ENCODE data around the gene ARL2BP. TPM values are rescaled to one million over a fixed set of nuclear protein-coding genes. Genes with fewer than 3 reads are reported as not detected.
A peak's percentile ranks its signal among the peaks of the same experiment; 100 is the strongest.

ARL2BP gene
- total RNA-seq, 6 donors from 2014 or later, result 18.9 to 74.9 (median 54.2) TPM

DNA sequence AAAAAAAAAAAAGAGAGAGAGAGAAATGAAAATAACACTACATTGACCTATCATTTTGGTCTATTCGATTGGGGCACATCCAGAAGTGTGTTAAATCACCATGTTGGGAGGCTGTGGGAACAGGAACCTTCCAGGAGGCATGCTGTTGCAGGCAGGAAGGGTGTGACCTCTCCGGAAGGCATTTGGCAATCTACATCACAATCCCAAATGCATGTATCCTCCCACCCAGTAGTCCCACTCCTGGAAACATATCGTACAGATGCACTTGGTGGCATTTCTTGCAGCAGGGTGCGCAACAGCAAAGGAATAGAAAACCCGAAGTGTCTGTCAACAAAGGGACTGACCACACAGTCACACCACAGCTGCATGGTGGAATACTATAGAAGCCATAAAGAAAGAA lies 31.5 kb downstream of the ARL2BP start:
- ATAC-seq (ENCODE audit: low FRiP score in 2 of 2) (peak; percentile 24 to 76), DNase-seq (peak in 1 of 2 donors; percentile 54)
- H3K4me1 ChIP-seq, result peaks cover 35 to 53% (median 51%) of the 10 kb centered on the region in 4 donors
- H3K4me3 ChIP-seq, result no peak overlapping the region
- WGBS, 2 donors, result 21 to 27% methylated on average over 5 of the region's 5 CpGs
- no peaks in the 10 kb centered on the region for H3K27me3 ChIP-seq
- no peaks in the 10 kb centered on the region for H3K9me3 ChIP-seq
- H3K27ac ChIP-seq, result peak overlapping the region; percentile 56 to 78 (median 62)
- TF ChIP-seq, protein P1, sequence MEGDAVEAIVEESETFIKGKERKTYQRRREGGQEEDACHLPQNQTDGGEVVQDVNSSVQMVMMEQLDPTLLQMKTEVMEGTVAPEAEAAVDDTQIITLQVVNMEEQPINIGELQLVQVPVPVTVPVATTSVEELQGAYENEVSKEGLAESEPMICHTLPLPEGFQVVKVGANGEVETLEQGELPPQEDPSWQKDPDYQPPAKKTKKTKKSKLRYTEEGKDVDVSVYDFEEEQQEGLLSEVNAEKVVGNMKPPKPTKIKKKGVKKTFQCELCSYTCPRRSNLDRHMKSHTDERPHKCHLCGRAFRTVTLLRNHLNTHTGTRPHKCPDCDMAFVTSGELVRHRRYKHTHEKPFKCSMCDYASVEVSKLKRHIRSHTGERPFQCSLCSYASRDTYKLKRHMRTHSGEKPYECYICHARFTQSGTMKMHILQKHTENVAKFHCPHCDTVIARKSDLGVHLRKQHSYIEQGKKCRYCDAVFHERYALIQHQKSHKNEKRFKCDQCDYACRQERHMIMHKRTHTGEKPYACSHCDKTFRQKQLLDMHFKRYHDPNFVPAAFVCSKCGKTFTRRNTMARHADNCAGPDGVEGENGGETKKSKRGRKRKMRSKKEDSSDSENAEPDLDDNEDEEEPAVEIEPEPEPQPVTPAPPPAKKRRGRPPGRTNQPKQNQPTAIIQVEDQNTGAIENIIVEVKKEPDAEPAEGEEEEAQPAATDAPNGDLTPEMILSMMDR (IDR thresholded peaks at IDR 0.05), result peak in 2 of 6 experiments; percentile 8 to 11
- TF ChIP-seq POLR2A (IDR thresholded peaks at IDR 0.05), result no peak
- TF ChIP-seq EP300 (IDR thresholded peaks at IDR 0.05), result peak in 2 of 4 donors; percentile 70 to 75
- peak; percentile 46 to 71 for TF ChIP-seq POLR2AphosphoS5 (IDR thresholded peaks at IDR 0.05)
- H3K36me3 ChIP-seq, result no peaks in the 10 kb centered on the region

DNA sequence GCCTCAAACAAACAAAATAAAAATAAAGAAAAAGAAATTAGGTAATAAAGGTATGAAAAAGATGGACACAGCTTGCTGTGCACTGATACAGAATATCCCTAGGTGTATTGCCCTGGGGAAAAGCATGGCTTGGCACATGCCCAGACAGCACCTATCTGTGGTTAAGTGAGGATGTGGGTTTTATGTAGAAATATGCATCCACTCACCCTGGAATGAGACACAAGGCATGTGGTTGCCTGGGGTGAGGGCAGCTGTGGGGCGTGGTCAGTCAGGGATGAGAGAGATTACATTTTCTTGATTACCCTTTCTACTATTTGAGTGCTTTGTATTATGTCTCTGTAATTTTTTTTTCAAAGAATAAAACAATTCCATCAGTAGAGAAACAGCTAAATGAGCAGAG lies 32.5 kb downstream of the ARL2BP start:
- Histone ChIP-seq H3K4me3 (no peak overlapping the region), H3K4me1 (peaks cover 37 to 59% (median 45%) of the 10 kb centered on the region in 4 donors), H3K9me3 (no peaks in the 10 kb centered on the region), H3K27me3 (no peaks in the 10 kb centered on the region), H3K27ac (peak overlapping the region in 3 of 4 donors; percentile 22 to 69 (median 67)), H3K36me3 (no peaks in the 10 kb centered on the region)
- ATAC-seq (ENCODE audit: low FRiP score in 2 of 2) (peak in 1 of 2 donors; percentile 49), DNase-seq (peak in 1 of 2 donors; percentile 24)
- TF ChIP-seq POLR2AphosphoS5 (IDR thresholded peaks at IDR 0.05) (no peak), EP300 (IDR thresholded peaks at IDR 0.05) (no peak), POLR2A (IDR thresholded peaks at IDR 0.05) (no peak)
- TF ChIP-seq, protein P1 (IDR thresholded peaks at IDR 0.05), result no peak
- 32 to 36% methylated on average over 1 of the region's 1 CpG for WGBS, 2 donors

DNA sequence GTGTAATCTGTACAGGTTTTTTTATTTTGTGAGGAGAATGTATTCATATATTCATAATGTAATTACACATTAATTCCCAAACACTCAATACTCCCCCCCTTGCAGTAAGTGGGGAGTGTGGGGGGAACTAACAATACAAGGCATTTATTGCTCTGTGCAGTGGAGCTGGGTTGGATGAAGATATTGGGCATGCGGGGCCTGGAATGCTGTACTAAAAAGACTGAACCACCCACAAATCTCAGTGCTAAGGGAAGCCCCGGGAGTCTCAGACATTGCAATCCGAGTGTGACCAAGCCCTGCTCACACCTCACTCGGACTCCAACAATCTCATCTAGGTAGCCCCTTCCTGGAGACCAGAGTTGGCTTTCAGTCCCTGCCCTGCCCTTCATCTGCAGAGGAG lies 33.4 kb downstream of the ARL2BP start:
- WGBS, 2 donors, result 54 to 62% methylated on average over 4 of the region's 4 CpGs
- H3K9me3 ChIP-seq, result no peaks in the 10 kb centered on the region
- DNase-seq (no peak), ATAC-seq (ENCODE audit: low FRiP score in 2 of 2) (no peak)
- H3K27me3 ChIP-seq, result no peaks in the 10 kb centered on the region
- no peak overlapping the region for H3K4me3 ChIP-seq
- H3K4me1 ChIP-seq, result peaks cover 39 to 65% (median 45%) of the 10 kb centered on the region in 4 donors
- no peaks in the 10 kb centered on the region for H3K36me3 ChIP-seq
- TF ChIP-seq POLR2A (IDR thresholded peaks at IDR 0.05), result no peak
- no peak for TF ChIP-seq EP300 (IDR thresholded peaks at IDR 0.05)
- no peak for TF ChIP-seq POLR2AphosphoS5 (IDR thresholded peaks at IDR 0.05)
- TF ChIP-seq, protein P1 (IDR thresholded peaks at IDR 0.05), result no peak
- peak overlapping the region in 2 of 4 donors; percentile 42 to 69 for H3K27ac ChIP-seq

DNA sequence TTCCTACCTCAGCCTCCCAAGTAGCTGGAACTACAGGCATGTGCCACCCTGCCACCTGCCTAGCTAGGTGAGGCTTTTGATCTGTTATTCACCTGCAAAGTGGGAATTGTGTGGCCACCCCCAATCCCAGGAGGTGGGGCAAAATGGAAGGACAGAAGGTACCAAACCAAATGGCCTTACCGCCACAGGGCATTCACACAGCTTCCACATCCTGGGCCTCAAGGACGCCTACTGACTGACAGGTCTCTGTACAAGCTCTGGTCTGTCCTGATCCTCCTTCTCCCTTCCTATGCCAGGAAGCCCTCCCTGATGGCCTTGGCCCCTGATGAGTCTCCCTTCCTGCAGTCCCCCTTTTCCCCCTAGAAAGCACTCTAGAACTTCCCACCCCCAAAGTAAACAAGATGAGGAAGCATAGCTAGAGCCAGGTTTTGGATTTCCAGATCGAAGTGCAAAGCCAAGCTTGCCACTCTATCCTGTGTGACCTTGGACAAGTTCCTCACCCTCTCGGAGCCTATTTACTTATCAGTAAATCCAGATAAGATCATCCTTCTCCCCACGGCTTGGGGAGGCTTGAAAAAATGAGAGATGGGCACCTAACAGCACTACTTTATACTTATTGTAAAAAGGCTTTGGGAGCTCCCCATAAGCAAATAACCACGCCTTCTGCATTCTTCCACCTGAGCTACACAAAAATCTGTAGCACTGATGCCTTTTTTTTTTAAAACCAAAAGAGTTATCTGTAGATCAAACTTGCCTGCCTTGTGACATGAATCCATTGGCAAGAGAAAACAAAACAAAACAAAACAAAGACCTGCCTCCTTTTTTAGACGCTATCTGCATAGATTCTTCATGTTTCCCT lies 35.0 kb downstream of the ARL2BP start:
- DNase-seq (peak in 1 of 2 donors; percentile 20), ATAC-seq (ENCODE audit: low FRiP score in 2 of 2) (no peak)
- peaks cover 0 to 14% (median 8%) of the 10 kb centered on the region in 4 donors for H3K27me3 ChIP-seq
- H3K27ac ChIP-seq, result peak overlapping the region in 3 of 4 donors; percentile 7 to 56 (median 42)
- H3K4me1 ChIP-seq, result peaks cover 42 to 77% (median 57%) of the 10 kb centered on the region in 4 donors
- TF ChIP-seq EP300 (IDR thresholded peaks at IDR 0.05) (no peak), POLR2AphosphoS5 (IDR thresholded peaks at IDR 0.05) (no peak), POLR2A (IDR thresholded peaks at IDR 0.05) (no peak)
- TF ChIP-seq, protein P1 (IDR thresholded peaks at IDR 0.05), result no peak
- no peaks in the 10 kb centered on the region for H3K9me3 ChIP-seq
- WGBS, 2 donors, result 45 to 48% methylated on average over 7 of the region's 7 CpGs
- H3K4me3 ChIP-seq, result no peak overlapping the region
- no peaks in the 10 kb centered on the region for H3K36me3 ChIP-seq
